C4-2B (cell line): ENCODE data around the gene LTBR.
A peak's percentile ranks its signal among the peaks of the same experiment; 100 is the strongest.

Experiments used
- H3K27ac ChIP-seq: fragments of 450-650 bp; 2 replicates; pipeline ENCODE4 v1.5.1; 2017
- ZFX ChIP-seq: fragments of 450-650 bp; IDR thresholded peaks from 2 replicates; pipeline ENCODE4 v1.6.1; 2017
- TF ChIP-seq, protein P1 (sequence below): fragments of 450-650 bp; conservative IDR thresholded peaks from 2 replicates; pipeline ENCODE4 v1.5.1; 2017; ENCODE audit warnings: mild to moderate bottlenecking

Gene LTBR

DNA sequence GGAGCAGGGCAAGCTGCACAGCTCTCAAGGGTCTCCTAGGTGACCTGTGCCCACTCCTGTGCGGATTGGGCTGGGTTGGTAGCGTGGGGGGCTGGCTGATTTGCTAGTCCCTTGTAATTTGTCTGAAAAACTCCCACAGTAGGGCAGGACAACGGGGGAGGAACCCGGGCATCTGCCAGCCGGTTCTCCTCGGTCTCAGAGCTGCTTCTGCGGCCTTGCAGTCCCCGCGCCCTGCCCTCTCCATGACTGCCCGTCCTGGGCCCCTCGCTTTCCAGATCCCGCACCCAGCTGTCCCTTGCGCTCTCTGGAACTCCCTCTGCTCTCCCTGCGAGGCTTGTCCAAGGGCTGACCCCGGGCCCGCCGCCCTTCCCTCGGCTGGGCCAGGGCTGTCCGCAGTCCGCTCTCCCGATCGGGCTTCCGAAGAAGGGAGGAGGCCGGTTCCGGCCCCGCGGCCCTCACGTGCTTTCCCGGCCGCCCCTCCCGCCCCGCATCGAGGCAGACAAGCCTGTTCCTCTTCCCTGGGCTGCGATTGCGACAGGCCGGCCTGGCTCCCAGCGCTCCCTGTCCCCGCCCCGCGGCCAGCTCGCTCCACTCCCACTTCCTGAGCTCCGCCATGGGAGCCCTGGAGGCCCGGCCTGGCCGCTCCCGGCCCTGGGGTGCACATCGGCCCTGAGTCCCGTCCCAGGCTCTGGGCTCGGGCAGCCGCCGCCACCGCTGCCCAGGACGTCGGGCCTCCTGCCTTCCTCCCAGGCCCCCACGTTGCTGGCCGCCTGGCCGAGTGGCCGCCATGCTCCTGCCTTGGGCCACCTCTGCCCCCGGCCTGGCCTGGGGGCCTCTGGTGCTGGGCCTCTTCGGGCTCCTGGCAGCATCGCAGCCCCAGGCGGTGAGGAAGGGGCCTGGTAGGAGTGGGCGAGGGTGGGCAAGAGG is at the start of gene LTBR:
Gene LTBR (plus strand): TSS at position 591 of the 927 bp plus-strand sequence. CDS start 197 bp downstream, at position 788.
- TF ChIP-seq, protein P1, sequence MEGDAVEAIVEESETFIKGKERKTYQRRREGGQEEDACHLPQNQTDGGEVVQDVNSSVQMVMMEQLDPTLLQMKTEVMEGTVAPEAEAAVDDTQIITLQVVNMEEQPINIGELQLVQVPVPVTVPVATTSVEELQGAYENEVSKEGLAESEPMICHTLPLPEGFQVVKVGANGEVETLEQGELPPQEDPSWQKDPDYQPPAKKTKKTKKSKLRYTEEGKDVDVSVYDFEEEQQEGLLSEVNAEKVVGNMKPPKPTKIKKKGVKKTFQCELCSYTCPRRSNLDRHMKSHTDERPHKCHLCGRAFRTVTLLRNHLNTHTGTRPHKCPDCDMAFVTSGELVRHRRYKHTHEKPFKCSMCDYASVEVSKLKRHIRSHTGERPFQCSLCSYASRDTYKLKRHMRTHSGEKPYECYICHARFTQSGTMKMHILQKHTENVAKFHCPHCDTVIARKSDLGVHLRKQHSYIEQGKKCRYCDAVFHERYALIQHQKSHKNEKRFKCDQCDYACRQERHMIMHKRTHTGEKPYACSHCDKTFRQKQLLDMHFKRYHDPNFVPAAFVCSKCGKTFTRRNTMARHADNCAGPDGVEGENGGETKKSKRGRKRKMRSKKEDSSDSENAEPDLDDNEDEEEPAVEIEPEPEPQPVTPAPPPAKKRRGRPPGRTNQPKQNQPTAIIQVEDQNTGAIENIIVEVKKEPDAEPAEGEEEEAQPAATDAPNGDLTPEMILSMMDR: no peak
- peak; percentile 97 for TF ChIP-seq ZFX
- H3K27ac ChIP-seq: peak within 1 kb of the TSS; percentile 99

DNA sequence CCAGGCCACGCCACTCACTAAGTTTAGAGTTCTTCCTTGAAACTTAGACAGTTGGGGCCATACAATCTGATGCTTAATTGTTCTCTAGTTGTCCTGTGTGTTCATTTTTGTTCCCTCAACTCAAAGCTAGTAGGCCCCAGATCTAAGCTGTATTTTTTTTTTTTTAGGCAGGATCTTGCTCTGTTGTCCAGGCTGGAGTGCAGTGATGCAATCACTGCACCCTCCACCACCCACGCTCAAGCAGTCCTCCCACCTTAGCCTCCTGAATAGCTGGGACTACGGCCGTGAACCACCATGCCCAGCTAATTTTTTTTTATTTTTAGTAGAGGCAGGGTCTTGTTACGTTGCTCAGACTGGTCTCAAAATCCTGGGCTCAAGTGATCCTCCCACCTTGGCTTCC is 49.6 kb upstream of the LTBR start:
- peak overlapping the region; percentile 98 for H3K27ac ChIP-seq
- TF ChIP-seq, protein P1: no peak
- no peak for TF ChIP-seq ZFX

DNA sequence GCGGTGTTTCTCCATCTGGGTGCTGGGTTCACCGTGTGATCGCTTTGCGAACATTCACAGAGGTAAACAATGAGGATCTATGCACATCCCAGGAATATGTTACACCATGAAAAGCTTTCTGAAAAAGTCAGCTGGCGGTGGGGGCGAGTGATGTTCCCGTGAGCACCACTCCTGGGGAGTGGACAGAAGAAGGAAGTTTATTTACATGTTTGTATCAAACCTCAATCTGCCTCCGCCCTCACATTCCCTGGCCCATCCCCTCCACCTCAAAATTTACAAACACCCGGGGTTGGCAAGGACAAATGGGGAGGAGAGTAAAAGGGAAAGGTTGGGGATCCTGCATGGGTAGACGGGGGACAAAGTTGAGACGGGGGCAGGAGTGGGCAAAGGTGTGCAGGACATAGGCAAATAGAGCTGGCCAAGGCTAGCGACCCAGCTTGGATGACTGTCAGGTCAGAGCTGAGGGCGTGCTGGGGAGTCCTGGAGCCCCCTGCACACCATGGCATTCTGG is 49.0 kb upstream of the LTBR start:
- H3K27ac ChIP-seq: peak overlapping the region; percentile 98

DNA sequence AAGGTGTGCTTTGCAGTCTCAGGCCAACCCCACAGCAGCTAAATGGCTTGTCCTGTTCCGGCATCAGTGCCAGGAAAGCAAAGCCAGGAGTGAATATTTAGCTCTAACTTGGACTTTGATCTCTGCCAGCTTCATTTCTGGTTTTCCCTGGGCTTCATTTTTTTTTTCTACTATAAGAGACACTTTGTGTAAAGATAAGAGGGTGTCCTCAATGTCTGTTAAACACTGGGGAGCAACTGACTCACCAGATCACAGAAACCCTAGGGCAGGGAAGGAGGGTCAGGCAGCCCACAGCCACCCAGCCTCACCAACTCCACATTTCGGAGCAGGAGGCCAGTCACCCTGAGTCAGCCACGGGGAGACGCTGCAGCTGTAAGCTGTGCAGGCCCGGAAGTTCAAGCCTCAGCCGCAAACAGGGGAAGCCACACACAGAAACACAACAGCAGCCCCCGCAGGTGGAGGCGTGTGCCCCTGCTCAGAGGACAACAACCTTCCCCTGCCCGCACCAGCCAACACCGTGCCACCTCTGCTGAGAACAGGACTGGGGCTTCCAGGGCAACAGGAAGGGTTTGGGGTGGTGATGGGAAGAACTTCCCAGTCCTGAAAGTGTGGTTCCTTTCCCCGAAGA is 48.4 kb upstream of the LTBR start:
- H3K27ac ChIP-seq: peak overlapping the region; percentile 98
- no peak for TF ChIP-seq ZFX
- TF ChIP-seq, protein P1: no peak

More for the DNA sequence above, 49.0 kb upstream of the LTBR start:
- TF ChIP-seq ZFX: no peak
- TF ChIP-seq, protein P1: no peak

DNA sequence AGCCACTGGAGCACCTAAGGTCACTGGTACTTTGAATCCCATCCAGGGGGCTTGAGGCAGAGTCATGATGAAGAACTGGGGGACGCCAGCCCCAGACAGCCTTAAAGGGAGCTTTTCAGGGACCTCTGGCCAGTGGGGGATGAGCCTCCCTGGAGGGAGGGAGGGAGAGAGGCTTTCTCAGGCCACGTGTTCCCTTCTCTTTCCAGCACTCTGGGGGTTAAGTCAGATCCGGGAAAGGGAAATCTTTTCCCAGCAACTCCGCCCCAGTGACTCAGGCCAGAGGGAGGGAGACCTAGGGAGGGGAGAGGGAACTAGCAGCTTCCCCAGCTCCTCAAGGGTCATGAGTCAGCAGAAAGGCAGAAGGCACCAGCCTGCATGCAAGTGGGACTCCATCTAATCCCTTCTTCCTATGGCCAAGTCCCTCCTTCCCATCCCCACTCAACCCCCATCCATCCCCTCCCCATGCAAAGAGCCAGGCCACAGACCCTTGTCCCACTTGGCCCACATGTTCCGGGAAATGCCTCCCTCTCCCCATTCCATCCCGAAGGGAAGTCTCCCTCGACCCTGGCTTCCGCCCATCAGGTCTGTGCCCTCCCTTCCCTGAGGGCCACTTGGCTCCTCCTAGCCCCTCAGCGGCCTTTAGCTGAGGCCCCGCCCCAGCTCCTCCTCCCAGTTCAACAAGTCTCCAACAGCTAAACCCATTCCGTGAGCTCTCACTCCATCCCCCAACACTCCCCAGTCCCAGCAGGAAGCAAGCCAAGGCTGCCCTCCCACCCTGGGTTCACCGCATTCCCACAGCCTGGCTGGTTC is 47.7 kb upstream of the LTBR start:
- H3K27ac ChIP-seq: peak overlapping the region; percentile 98
- TF ChIP-seq ZFX: no peak
- TF ChIP-seq, protein P1: no peak

DNA sequence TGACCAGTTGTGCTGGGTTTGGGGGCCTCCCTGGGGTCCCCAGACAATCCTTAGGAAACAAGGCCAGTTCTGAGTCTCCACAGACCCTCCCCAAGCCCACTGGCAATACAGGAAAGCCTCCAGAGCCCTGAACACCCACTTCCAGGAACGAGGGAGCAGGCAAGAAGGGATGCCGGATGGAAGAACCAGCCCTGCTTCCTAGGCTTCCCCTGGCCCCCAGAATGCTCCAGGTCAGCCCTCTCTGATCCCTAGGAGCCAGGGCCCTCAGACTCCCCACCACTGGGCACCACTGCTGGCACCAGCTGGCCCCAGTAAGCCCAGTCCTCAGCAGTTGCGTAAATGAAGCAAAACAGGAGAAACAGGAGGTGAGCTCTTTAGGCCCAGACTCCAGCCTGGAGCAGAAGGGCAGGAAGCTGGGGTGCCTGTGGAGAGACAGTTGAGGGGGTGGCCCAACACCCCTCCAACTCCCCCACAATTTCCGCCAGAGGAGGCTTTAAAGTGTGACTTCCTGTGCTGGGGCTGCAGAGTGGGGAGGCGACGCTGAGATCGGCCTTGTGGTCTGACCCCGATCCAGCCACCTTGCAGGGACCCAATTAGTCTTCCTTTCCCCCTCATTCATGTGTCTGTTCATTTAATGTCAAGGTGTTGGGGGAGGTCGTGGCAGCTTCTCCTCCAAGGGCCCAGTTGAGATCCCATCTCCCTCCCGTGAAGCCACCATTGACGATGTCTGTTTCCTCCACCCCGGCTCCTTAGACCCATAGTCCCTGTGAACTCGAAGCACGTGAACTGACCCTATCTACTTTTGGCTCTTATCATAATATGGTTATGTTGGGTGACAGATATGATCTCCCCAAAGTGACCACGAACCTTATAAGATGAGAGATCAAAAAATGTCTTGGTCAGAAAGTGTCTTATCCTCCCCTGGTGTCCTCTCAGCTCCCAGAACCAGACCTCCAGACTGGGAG is 46.8 kb upstream of the LTBR start:
- TF ChIP-seq ZFX: no peak
- TF ChIP-seq, protein P1: no peak
- peak overlapping the region; percentile 98 for H3K27ac ChIP-seq
